K562 (cell line): Measurements from ENCODE around the gene ZNF679. TPM values are rescaled to one million over a fixed set of nuclear protein-coding genes. Genes with fewer than 3 reads are reported as not detected.

ENCODE experiments used
- ATF1 ChIP-seq, 2 experiments: fragments of 450-650 bp in 1 of 2; IDR thresholded peaks; 2 replicates each; pipeline ENCODE4 v1.6.1; 2016; ENCODE audit warnings: missing compliant biosample characterization in 1 of 2, missing genetic modification characterization in 1 of 2
- CEBPZ ChIP-seq: fragments of 150-350 bp; IDR thresholded peaks from 2 replicates; pipeline ENCODE4 v1.6.1; 2014; ENCODE audit warnings: low read depth, mild to moderate bottlenecking, low read length, borderline replicate concordance
- CHD2 ChIP-seq: IDR thresholded peaks from 2 replicates; pipeline ENCODE4 v1.6.1; 2011; ENCODE audit warnings: low read depth, low read length
- COPS2 ChIP-seq: fragments of 450-650 bp; conservative IDR thresholded peaks from 2 replicates; pipeline ENCODE4 v1.6.1; 2016; ENCODE audit warnings: mild to moderate bottlenecking, moderate library complexity
- CREB5 ChIP-seq: fragments of 250-450 bp; sonication (Bioruptor Pico); IDR thresholded peaks from 2 replicates; pipeline ENCODE4 v1.5.0; 2020; ENCODE audit warnings: mild to moderate bottlenecking
- DIDO1 ChIP-seq: fragments of 450-650 bp; IDR thresholded peaks from 2 replicates; pipeline ENCODE4 v1.6.1; 2016; ENCODE audit warnings: low read depth, missing biosample characterization, missing genetic modification characterization
- ETS1 ChIP-seq: conservative IDR thresholded peaks from 2 replicates; pipeline ENCODE4 v1.6.1; 2011; ENCODE audit warnings: low read depth, mild to moderate bottlenecking, low read length; ENCODE audit not compliant: control insufficient read depth
- GTF2E2 ChIP-seq: fragments of 200-800 bp; sonication (Bioruptor generic); IDR thresholded peaks from 2 replicates; pipeline ENCODE4 v1.6.1; 2016; ENCODE audit warnings: missing genetic modification characterization, missing compliant biosample characterization
- HES1 ChIP-seq: fragments of 450-650 bp; IDR thresholded peaks from 2 replicates; pipeline ENCODE4 v1.6.1; 2016; ENCODE audit warnings: low read depth, mild to moderate bottlenecking, moderate library complexity
- HNRNPL ChIP-seq: fragments of 200-400 bp; formaldehyde crosslinking; IDR thresholded peaks from 2 replicates; pipeline ENCODE4 v1.6.1; 2017; ENCODE audit warnings: low read depth, mild to moderate bottlenecking, low read length
- MIER1 ChIP-seq: fragments of 450-650 bp; IDR thresholded peaks from 2 replicates; pipeline ENCODE4 v1.6.1; 2016; ENCODE audit warnings: antibody characterized with exemption, mild to moderate bottlenecking, low read depth
- NCOR1 ChIP-seq: fragments of 450-650 bp; IDR thresholded peaks from 2 replicates; pipeline ENCODE4 v1.6.1; 2016; ENCODE audit warnings: mild to moderate bottlenecking, moderate library complexity
- POLR2G ChIP-seq: fragments of 200-400 bp; formaldehyde crosslinking; IDR thresholded peaks from 2 replicates; pipeline ENCODE4 v1.6.1; 2017; ENCODE audit warnings: low read depth, mild to moderate bottlenecking, antibody characterized with exemption, low read length, moderate library complexity
- PYGO2 ChIP-seq: fragments of 450-650 bp; IDR thresholded peaks from 2 replicates; pipeline ENCODE4 v1.6.1; 2016; ENCODE audit warnings: mild to moderate bottlenecking, missing genetic modification characterization, moderate library complexity, missing compliant biosample characterization
- SAP30 ChIP-seq: fragments of 200-600 bp; sonication (generic); IDR thresholded peaks from 2 replicates; pipeline ENCODE4 v1.6.1; 2012; ENCODE audit warnings: borderline replicate concordance, low read depth, mild to moderate bottlenecking, moderate library complexity, low read length, control low read depth, inconsistent platforms; ENCODE audit not compliant: insufficient read depth, poor library complexity, severe bottlenecking
- SMAD4 ChIP-seq: fragments of 250-450 bp; sonication (Bioruptor Pico); conservative IDR thresholded peaks from 2 replicates; pipeline ENCODE4 v1.8.0; 2021; ENCODE audit warnings: inconsistent platforms, mild to moderate bottlenecking, moderate library complexity
- STAG1 ChIP-seq: sonication (generic); formaldehyde crosslinking; IDR thresholded peaks from 2 replicates; pipeline ENCODE4 v1.5.0; 2020; ENCODE audit warnings: missing genetic modification reagents, borderline replicate concordance
- TSC22D4 ChIP-seq: fragments of 450-650 bp; IDR thresholded peaks from 2 replicates; pipeline ENCODE4 v1.6.1; 2016; ENCODE audit warnings: missing genetic modification characterization, missing biosample characterization, control low read depth
- ZKSCAN3 ChIP-seq: fragments of 250-450 bp; sonication (Bioruptor Pico); IDR thresholded peaks from 2 replicates; pipeline ENCODE4 v1.4.0; 2020
- ZNF133 ChIP-seq: fragments of 250-450 bp; sonication (Bioruptor Pico); IDR thresholded peaks from 2 replicates; pipeline ENCODE4 v1.4.0; 2020; ENCODE audit warnings: mild to moderate bottlenecking
- ZNF197 ChIP-seq: fragments of 200-800 bp; sonication (Bioruptor generic); IDR thresholded peaks from 2 replicates; pipeline ENCODE4 v1.6.1; 2016; ENCODE audit warnings: low read depth, missing genetic modification characterization, missing compliant biosample characterization
- ZNF444 ChIP-seq: fragments of 250-450 bp; sonication (Bioruptor Pico); IDR thresholded peaks from 2 replicates; pipeline ENCODE4 v1.4.0; 2020; ENCODE audit warnings: mild to moderate bottlenecking, moderate library complexity
- polyA plus RNA-seq, 8 experiments: library from polyadenylated mRNA; depleted of rRNA in 4 of 8; stranded (reverse) in 5 of 8; unstranded in 3 of 8; fragments of >200 nt; fragmentation: Nextera tagmentation in 2 of 8; fragmentation: Illumina TruSeq in 1 of 8; extraction: Ambion mirVana in 2 of 8; extraction: Trizol in 1 of 8; gene quantifications; 2 replicates each; pipeline versions ENCODE4 v1.2.1 to v1.2.3, GENCODE V29; 2011 to 2014; ENCODE audit warnings: inconsistent platforms in 1 of 8, missing spikeins in 1 of 8
- total RNA-seq, 7 experiments: library from RNA; depleted of rRNA in 6 of 7; stranded (reverse); fragments of >200 nt in 6 of 7; fragmentation: Illumina TruSeq in 2 of 7; extraction: Trizol in 2 of 7; gene quantifications; 2 replicates each; pipeline versions ENCODE4 v1.2.1 to v1.2.3, GENCODE V29; 2011 to 2021; ENCODE audit warnings: low replicate concordance in 1 of 7

ZNF679 gene
- total and polyA plus RNA-seq, 9 of the 15 experiments (the other 6 are each of a cell fraction or from before 2014, with no cell fraction given): not detected

GRCh38 chr7:64313740-64314491 is 85.6 kb downstream of the ZNF679 start, which contains the start of gene ZNF736 (continued):
- TF ChIP-seq NCOR1: no peak
- no peak for TF ChIP-seq STAG1 (CRISPR knock-in tag)
- TF ChIP-seq HES1: no peak
- no peak for TF ChIP-seq CEBPZ
- TF ChIP-seq PYGO2 (tag): no peak
- TF ChIP-seq CREB5 (CRISPR knock-in tag): no peak
- no peak for TF ChIP-seq ETS1
- TF ChIP-seq TSC22D4: no peak
- TF ChIP-seq SAP30: peak; percentile 63
- TF ChIP-seq SMAD4 (CRISPR knock-in tag): no peak
- no peak for TF ChIP-seq ATF1 (CRISPR knock-in tag; IDR thresholded peaks at IDR 0.05)
- peak; percentile 17; the same call in 1 of the 2 replicates for TF ChIP-seq ATF1 (tag; IDR thresholded peaks at IDR 0.05)
- TF ChIP-seq MIER1: no peak
- peak; percentile 69 for TF ChIP-seq POLR2G
- TF ChIP-seq ZNF197 (CRISPR knock-in tag): no peak
- TF ChIP-seq CHD2: no peak
- TF ChIP-seq ZKSCAN3 (CRISPR knock-in tag): no peak
- TF ChIP-seq HNRNPL: no peak
- no peak for TF ChIP-seq DIDO1 (tag)
- no peak for TF ChIP-seq COPS2
- peak; percentile 8; the same call in 1 of the 2 replicates for TF ChIP-seq ZNF444
- peak; percentile 63; the same call in 1 of the 2 replicates for TF ChIP-seq GTF2E2 (tag)
- TF ChIP-seq ZNF133 (CRISPR knock-in tag): no peak
